Mucosa of rectum (tissue), 2 donors: ENCODE data around the gene GPR179.

Experiments used
- H3K27ac ChIP-seq, 2 donors: one replicate each; pipeline ENCODE4 v1.7.0; 2013; ENCODE audit warnings: inconsistent platforms in 2 of 2, low read depth in 2 of 2, low read length in 2 of 2
- H3K27me3 ChIP-seq, 2 donors: one replicate each; pipeline ENCODE4 v1.7.0; 2013; ENCODE audit warnings: low read length in 2 of 2; ENCODE audit not compliant: control insufficient read depth in 2 of 2, insufficient read depth in 2 of 2
- H3K36me3 ChIP-seq, 2 donors: one replicate each; pipeline ENCODE4 v1.7.0; 2013; ENCODE audit warnings: low read length in 2 of 2; ENCODE audit not compliant: control insufficient read depth in 2 of 2, insufficient read depth in 2 of 2
- H3K4me1 ChIP-seq, 2 donors: one replicate each; pipeline ENCODE4 v1.7.0; 2013; ENCODE audit warnings: low read length in 2 of 2, mild to moderate bottlenecking in 1 of 2; ENCODE audit not compliant: control insufficient read depth in 2 of 2, insufficient read depth in 2 of 2
- H3K4me3 ChIP-seq, 2 donors: one replicate each; pipeline ENCODE4 v1.7.0; 2013; ENCODE audit warnings: low read length in 2 of 2
- H3K9ac ChIP-seq, 2 donors: one replicate each; pipeline ENCODE4 v1.7.0; 2013; ENCODE audit warnings: low read length in 2 of 2, low read depth in 1 of 2, mild to moderate bottlenecking in 1 of 2
- H3K9me3 ChIP-seq, 2 donors: one replicate each; pipeline ENCODE4 v1.7.0; 2013; ENCODE audit warnings: low read length in 2 of 2; ENCODE audit not compliant: control insufficient read depth in 2 of 2
- donor health status: healthy.
- donor health status: Normal muscosa, but diverticular disease.

Gene GPR179, protein sequence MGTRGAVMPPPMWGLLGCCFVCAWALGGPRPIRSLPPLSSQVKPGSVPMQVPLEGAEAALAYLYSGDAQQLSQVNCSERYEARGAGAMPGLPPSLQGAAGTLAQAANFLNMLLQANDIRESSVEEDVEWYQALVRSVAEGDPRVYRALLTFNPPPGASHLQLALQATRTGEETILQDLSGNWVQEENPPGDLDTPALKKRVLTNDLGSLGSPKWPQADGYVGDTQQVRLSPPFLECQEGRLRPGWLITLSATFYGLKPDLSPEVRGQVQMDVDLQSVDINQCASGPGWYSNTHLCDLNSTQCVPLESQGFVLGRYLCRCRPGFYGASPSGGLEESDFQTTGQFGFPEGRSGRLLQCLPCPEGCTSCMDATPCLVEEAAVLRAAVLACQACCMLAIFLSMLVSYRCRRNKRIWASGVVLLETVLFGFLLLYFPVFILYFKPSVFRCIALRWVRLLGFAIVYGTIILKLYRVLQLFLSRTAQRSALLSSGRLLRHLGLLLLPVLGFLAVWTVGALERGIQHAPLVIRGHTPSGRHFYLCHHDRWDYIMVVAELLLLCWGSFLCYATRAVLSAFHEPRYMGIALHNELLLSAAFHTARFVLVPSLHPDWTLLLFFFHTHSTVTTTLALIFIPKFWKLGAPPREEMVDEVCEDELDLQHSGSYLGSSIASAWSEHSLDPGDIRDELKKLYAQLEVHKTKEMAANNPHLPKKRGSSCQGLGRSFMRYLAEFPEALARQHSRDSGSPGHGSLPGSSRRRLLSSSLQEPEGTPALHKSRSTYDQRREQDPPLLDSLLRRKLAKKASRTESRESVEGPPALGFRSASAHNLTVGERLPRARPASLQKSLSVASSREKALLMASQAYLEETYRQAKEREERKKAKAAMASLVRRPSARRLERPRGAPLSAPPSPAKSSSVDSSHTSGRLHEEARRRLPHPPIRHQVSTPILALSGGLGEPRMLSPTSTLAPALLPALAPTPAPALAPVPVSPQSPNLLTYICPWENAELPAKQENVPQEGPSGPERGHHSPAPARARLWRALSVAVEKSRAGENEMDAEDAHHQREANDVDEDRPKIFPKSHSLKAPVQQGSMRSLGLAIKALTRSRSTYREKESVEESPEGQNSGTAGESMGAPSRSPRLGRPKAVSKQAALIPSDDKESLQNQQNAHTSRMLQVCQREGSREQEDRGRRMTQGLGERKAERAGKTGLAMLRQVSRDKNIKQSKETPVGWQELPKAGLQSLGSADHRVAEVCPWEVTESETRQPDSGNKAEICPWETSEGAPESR (N-terminal part only)

DNA sequence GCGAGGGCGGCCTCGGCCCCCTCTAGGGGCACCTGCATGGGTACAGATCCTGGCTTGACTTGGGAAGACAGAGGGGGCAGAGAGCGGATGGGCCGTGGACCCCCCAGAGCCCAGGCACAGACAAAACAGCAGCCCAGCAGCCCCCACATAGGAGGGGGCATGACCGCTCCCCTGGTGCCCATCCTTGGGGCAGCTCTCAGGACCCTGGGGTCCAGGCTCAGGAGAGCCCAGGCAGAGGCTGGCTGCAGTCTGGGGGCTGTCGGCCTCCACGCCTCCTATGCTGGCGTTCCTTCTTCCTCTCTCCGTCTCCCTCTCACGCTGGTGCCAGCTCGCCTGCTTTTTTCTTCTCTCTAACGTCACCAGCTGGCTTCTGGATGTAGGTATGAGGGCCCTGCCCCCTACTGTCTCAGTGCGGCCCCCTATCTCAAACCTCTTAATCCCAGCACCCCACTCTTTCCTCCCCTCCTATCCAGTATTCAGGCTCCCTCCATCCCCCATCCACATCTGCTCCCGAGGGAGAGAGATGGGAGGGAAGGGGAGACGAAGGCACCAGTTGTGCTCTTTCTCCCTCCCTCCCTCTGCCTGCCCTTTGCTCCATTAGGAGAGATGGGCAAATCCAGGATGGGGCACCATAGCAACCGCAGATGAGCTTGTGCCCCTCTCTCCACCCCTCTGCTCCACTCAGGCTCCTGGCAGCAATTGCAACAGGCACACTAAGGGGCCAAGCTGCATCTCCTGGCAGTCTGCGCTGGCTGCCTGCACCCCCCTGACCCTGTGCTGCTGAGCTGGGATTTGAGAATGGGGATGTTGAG, at the start of gene GPR179:
Gene GPR179 (minus strand): TSS at position 349 of the 812 bp plus-strand sequence. CDS start 167 bp downstream, at position 182.
- Histone ChIP-seq H3K4me1 (no peaks in the 10 kb centered on the region), H3K27ac (no peak within 1 kb of the TSS), H3K9me3 (no peaks in the 10 kb centered on the region), H3K36me3 (no peaks in the 10 kb centered on the region), H3K27me3 (peaks cover 0 to 2% of the 10 kb centered on the region in 2 donors), H3K4me3 (no peak within 1 kb of the TSS), H3K9ac (no peak within 1 kb of the TSS)

DNA sequence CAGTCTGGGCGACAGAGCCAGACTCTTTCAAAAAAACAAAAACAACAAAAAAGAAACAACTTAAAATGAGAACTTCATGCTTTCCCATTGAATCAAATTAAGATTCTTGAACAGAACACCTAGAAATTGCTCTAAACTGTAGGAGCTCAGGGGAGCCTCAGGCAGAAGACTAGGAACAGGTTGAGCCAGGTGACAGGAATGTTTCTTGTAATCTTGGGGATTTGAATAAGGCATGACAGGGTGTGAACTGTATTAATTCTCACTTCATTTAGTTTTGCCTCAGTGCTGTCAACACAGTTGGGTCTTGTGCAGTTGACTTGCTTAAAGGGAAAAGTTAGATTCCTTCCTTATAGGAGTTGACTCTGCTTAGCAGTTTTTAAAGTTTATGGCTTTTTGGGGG, 35.7 kb upstream of the GPR179 start:
- H3K9ac ChIP-seq, result no peak overlapping the region
- H3K4me3 ChIP-seq, result no peak overlapping the region
- H3K36me3 ChIP-seq, result peaks cover 7 to 39% of the 10 kb centered on the region in 2 donors
- no peaks in the 10 kb centered on the region for H3K27me3 ChIP-seq
- no peaks in the 10 kb centered on the region for H3K4me1 ChIP-seq
- no peak overlapping the region for H3K27ac ChIP-seq
- no peaks in the 10 kb centered on the region for H3K9me3 ChIP-seq

DNA sequence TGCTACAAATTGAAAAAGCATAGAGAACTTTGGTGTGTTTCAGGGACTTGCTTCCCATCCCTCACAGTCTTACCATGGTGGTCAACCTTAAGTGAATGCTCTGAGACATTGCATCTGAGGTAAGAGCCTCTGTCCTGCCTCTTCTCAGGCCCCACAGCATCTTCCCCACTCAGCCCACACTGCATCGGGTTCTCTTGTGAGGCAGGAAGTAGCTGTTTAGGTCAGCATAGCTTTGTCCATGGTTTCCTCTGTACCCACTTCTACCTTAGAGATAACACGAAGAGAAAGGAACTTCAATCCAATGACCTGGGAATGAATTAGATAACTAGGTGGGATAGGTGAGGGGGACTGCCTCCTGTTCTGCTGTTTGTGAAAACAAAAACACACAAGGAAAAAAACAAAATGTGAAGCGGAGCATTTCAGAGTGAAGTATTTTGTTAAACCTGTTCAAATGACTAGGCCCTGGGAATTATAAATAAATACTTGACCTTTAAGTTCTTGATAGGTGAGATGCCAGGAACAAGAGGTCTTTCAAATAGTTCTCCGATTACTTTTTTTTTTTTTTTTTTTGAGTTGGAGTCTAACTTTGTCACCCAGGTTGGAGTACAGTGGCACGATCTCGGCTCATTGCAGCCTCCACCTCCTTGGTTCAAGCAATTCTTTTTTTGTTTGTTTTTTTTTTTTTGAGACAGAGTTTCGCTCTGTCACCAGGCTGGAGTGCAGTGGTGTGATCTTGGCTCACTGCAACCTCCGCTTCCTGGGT, 25.5 kb upstream of the GPR179 start:
- Histone ChIP-seq H3K27me3 (no peaks in the 10 kb centered on the region), H3K9me3 (no peaks in the 10 kb centered on the region), H3K4me1 (no peaks in the 10 kb centered on the region), H3K4me3 (no peak overlapping the region), H3K27ac (no peak overlapping the region), H3K36me3 (peaks cover 27 to 40% of the 10 kb centered on the region in 2 donors), H3K9ac (no peak overlapping the region)

DNA sequence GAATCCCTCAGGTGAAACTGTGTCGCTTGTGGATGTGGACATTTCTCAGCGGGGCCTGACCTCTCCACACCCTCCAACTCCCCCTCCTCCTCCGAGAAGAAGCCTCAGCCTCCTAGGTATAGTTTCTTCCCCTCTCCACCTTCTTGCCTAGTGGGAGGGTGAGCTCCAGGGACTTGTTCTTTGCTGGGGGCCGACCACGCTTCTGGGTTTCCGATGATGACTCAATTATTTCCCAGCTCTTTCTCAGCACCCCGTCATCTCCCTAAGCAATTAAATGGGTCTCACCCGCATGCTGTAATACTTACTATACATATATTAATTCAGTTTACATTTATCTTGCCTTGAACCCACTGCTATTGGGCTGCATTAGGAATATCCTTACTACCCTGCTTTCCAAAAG, 21.0 kb upstream of the GPR179 start:
- Histone ChIP-seq H3K4me3 (no peak overlapping the region), H3K27me3 (no peaks in the 10 kb centered on the region), H3K27ac (no peak overlapping the region), H3K9me3 (no peaks in the 10 kb centered on the region), H3K36me3 (peaks cover 22 to 34% of the 10 kb centered on the region in 2 donors), H3K9ac (no peak overlapping the region), H3K4me1 (no peaks in the 10 kb centered on the region)

DNA sequence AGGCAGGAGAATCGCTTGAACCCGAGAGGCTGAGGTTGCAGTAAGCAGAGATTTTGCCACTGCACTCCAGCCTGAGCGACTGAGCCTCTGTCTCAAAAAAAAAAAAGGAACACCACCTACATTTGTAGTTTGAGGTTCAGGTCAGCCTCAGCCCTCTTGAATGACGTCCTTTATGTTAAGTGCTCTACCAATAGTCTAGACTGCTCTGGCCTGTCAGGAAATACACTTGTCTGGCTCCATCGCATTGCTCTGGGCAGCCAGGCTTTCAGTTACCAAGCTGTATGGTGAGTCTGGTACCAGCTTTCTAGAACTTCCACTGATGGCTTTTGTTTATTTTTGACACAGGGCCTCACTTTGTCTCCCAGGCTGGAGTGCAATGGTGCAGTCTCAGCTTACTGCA, 19.3 kb upstream of the GPR179 start:
- no peaks in the 10 kb centered on the region for H3K9me3 ChIP-seq
- H3K27ac ChIP-seq, result no peak overlapping the region
- H3K36me3 ChIP-seq, result peaks cover 10 to 25% of the 10 kb centered on the region in 2 donors
- no peak overlapping the region for H3K9ac ChIP-seq
- H3K27me3 ChIP-seq, result no peaks in the 10 kb centered on the region
- no peaks in the 10 kb centered on the region for H3K4me1 ChIP-seq
- no peak overlapping the region for H3K4me3 ChIP-seq

DNA sequence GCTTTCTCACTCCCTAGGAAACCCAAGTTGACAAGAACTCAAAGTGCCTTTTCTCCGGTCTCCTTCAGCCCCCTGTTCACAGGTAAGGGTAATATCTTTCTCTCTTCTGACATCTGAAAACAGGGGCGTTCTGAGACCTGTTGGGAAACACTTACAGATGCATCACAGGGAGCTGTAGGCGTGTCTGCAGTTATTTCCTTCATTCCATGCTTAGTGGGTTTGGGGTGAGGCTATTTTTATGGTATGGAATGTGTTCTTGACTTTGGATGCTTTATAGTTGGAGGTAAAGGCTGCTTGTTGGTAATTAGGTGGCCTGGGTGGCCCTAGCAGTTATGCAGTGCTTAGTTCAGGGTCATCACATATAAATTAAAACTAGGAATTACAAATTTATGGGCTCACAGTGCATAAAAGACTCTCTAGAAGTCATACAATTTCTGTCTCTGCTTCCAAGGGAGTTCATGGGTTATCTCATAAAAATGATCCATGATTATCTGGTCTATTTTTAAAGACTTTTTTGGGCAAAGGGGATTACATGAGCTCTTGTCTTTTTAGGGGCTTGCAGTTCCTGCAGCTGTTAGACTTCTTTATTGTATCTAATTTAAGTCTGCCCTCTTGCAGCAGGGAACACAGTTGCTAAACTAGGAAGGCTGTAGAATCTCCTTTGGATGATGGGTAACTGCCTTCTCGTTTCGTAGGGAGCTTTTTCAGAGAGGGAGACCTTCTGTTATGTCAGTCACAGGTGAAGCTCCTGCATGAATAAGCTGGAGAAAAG, 18.1 kb upstream of the GPR179 start:
- peaks cover 6 to 19% of the 10 kb centered on the region in 2 donors for H3K36me3 ChIP-seq
- no peaks in the 10 kb centered on the region for H3K27me3 ChIP-seq
- H3K4me1 ChIP-seq, result no peaks in the 10 kb centered on the region
- no peak overlapping the region for H3K9ac ChIP-seq
- H3K27ac ChIP-seq, result no peak overlapping the region
- H3K9me3 ChIP-seq, result no peaks in the 10 kb centered on the region
- H3K4me3 ChIP-seq, result no peak overlapping the region

DNA sequence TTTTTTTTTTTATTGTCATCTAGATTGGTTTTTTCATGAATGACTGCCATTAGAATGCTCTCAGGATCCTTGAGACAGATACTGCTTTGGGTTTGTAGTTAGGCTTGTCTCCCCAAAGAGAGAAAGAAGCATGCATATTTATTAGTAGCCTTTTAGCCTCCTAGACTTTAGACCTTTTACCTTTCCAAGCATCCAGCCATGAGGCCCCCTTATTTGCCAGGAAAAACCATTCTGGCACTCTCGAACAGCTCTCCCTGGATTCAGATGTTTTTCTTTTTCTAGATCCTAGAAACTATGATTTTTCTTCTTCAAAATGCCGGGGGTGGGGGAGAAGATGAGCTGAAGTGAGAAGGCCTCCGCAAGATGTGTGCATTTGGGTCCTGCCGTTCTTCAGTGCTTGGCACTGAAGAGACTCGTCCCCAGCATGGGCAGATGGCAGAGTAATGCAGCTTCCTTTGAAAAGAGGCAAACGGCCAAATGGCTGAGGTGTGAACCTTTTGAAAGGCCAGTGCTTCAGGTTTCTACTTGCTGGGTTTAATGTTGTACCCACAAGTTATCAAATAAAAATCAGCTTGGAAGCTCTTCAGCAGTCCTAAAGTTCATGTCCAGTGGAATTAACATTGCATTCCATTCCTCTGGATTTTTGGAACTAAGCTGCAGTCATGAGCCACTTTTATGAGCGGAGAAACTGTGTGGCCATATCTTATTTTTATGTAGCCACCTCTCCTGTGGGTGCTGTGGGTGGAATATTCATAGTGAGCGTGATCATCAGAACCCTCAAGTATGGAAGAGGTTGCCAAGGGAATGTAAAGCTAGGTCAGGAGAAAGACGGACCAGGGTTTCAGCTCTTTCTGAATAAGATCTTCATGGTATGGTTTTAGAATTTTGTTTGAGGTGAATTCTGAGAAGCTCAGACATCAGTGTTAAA, 15.1 kb upstream of the GPR179 start:
- Histone ChIP-seq H3K9ac (no peak overlapping the region), H3K36me3 (peaks cover 0 to 7% of the 10 kb centered on the region in 2 donors), H3K27ac (no peak overlapping the region), H3K4me1 (peaks cover 0 to 5% of the 10 kb centered on the region in 2 donors), H3K9me3 (no peaks in the 10 kb centered on the region), H3K27me3 (no peaks in the 10 kb centered on the region), H3K4me3 (no peak overlapping the region)
